ENCODE results near the gene CD9. TPM values are rescaled to one million over a fixed set of nuclear protein-coding genes. Genes with fewer than 3 reads are reported as not detected.
"Not testable (repeated sequence)": the region's sequence is repeated elsewhere in the genome, so short reads cannot be mapped to it uniquely, and the experiment has no call there.

Gene CD9
- total RNA-seq, 1 donor from 2014 or later: 947 TPM

GRCh38 chr12:6198556-6198955 lies 1.6 kb upstream of the CD9 start:
- DNase-seq (ENCODE audit: low read depth in 2 of 2): no peak

DNA sequence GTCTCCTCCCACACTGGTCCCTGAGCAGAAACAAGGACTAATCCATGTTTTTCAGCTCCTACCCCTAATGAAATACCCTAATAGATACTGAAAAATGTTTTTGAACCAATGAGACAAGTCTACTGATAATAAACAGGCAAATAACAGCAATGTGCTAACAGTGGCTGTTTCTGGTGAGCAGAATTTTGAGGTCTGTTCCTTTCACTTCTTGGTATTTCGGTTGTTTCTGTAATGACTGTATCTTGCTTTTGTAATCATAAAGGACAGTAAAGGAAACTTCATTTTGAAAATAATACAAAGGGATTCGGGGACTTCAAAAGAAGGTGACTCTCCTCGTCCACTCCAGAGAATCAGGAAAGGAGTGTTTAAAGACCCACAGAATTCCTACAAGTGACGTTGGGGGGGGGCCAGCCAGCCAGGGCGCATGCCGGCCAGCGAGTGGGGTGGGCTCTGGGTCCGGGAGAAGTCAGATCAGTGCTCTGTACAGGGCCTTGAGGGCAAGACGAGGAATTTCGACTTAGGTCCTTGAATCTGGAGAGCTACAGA lies 1.1 kb upstream of the CD9 start:
- DNase-seq (ENCODE audit: low read depth in 2 of 2): no peak

DNA sequence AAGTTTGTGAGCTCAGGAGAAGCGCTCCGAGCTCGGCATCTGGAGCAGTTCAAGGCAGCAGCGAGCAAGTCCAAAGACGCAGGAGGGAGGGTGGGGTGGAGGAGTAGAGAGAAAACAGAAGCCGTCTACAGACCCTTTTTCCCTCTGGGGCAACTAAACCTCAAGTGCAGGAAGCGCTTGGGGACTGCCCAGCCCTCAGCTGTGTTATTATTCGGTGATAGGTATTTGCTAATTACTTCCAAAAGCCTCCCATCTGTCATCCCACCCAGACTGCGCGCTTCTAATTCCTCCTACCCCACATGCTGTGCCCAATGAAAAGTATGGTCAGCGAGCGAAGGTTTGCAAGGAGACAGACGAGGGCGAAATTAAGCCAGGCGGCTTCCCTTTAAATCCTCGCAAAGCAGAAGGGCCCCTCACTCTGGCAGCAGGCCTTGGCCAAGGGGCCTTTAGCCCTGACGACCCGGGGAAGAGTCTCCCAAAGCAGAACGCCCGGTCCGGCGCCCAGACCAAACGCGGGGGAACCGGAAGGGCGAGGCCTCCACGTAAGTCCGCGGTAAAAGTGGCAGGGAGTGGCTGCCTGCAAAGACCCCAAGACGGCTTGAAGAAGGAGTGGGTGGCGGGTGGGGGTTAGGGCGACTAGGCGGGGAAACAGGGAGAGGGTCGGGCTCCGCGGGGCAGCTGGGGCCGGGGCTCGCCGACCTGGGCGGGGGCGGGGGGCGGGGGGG lies 507 bp upstream of the CD9 start:
- peak in 1 of 2 donors; percentile 48 for DNase-seq (ENCODE audit: low read depth in 2 of 2)

- DNase-seq (ENCODE audit: low read depth in 2 of 2): peak in 1 of 2 donors; percentile 57
These were observed 1.0 kb downstream of the CD9 start for GRCh38 chr12:6201213-6201608.

- DNase-seq (ENCODE audit: low read depth in 2 of 2): peak in 1 of 2 donors; percentile 45
These were observed 1.6 kb downstream of the CD9 start for GRCh38 chr12:6201826-6202225.

DNA sequence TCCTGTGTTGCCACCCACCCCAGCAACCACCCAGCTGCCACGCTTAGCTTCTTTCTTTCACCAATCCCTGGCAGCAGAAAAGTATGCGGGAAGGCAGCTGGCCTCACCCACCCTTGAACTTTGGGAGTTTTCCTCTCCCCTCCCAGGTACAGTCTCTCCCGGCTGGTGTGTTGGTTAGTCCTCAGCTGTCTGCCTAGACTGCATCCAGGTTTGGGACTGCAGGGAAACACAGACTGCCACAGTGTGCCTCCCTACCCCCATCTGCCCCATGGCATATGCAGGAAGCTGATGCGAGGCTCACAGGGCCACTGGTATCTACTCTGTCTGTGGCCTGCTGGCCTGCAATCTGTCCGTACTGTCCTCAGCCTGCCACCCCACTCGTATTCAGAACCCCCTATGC lies 2.1 kb downstream of the CD9 start:
- DNase-seq (ENCODE audit: low read depth in 2 of 2): peak in 1 of 2 donors; percentile 30

- DNase-seq (ENCODE audit: low read depth in 2 of 2): peak in 1 of 2 donors; percentile 25
These were observed 2.6 kb downstream of the CD9 start for GRCh38 chr12:6202846-6203245.

GRCh38 chr12:6203601-6204000 lies 3.4 kb downstream of the CD9 start:
- DNase-seq (ENCODE audit: low read depth in 2 of 2): no peak

GRCh38 chr12:6204533-6205143 lies 4.4 kb downstream of the CD9 start:
- DNase-seq (ENCODE audit: low read depth in 2 of 2): peak in 1 of 2 donors; percentile 56

GRCh38 chr12:6205144-6205539 lies 4.9 kb downstream of the CD9 start:
- DNase-seq (ENCODE audit: low read depth in 2 of 2): peak in 1 of 2 donors; percentile 61

DNA sequence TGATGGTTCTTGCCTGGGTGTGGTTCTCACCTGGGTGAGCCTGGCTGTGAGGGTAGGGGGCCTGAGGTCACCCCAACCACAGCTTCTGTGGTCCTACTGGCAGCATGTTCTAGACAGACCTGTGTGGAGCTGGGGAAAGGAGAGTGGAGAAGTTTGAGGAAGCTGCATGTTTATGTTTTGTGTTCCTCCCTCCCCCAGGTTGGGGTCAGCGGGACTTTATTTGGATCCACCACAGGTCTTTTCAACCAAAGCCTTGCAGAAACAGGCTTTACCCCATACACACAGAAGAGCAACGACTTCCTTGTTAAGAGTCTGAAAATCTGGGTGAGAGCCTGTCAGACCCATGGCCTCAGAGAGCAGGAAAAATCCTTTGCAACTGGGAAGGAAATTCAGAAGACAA lies 5.6 kb downstream of the CD9 start:
- DNase-seq (ENCODE audit: low read depth in 2 of 2): no peak

GRCh38 chr12:6206327-6206726 lies 6.1 kb downstream of the CD9 start:
- peak in 1 of 2 donors; percentile 73 for DNase-seq (ENCODE audit: low read depth in 2 of 2)

- DNase-seq (ENCODE audit: low read depth in 2 of 2): no peak
These were observed 7.2 kb downstream of the CD9 start for GRCh38 chr12:6207259-6207925.

GRCh38 chr12:6208130-6208529 lies 7.9 kb downstream of the CD9 start:
- DNase-seq (ENCODE audit: low read depth in 2 of 2): no peak

GRCh38 chr12:6209428-6209827 lies 9.2 kb downstream of the CD9 start:
- not testable (repeated sequence) for DNase-seq (ENCODE audit: low read depth in 2 of 2)

DNA sequence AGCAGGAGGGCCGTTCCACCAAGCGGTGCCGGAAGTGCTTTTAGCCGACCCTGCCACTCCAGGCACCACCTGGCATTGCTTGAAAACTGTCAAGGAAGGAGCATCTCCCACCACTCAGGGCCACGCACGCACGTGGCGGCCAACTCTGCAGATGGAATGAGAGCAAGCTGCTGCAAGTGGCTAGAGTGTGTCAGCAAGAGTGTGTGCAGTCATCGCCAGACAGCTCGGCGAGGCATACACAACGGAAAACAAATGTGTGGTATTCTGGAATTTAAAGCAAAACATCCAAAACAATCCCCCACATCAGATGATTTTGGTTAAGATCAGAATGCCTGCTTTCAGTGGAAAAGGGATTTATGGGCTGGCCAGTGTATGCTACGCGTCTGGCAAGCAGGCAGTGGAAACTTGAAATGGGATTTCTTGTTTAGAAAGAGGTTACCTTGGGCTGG lies 11.2 kb downstream of the CD9 start:
- no peak for DNase-seq (ENCODE audit: low read depth in 2 of 2)

DNA sequence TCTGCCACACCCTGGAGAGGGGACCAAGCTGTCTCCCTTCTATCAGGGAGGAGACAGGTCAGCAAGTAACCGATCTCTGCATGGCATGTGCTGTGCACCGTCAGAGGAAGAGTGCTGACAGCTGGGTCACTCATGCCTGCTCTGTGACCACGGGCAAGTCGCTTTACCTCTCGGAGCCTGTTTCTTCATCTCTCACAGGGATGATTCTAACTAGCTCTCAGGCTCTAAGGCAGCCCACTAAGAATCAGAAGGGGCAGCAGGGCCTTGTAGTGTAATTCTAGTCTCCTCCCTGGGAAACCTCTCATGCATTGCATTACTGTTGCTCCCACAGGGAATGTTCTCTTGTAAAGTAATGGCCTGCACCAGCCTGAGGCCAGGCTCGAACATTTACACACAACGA lies 11.9 kb downstream of the CD9 start:
- no peak for DNase-seq (ENCODE audit: low read depth in 2 of 2)

DNA sequence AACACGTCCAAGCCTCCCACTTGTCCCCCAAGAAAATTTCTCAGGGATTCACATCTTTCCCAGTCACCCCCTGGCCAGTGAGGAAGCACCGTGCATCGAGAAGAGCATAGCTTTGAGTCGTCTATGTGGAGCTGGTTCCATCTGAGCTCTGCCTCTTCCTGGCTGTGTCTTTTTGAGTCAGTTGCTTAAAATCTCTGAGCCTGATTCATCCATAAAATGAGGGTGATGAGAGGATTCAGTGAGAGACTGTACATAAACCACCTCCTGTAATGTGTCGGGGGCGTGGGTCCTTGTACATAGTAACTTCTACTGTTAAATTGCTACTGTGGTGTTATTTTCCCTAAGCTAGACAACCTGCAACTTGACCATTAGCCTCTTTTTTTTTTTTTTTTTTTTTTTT lies 13.8 kb downstream of the CD9 start:
- DNase-seq (ENCODE audit: low read depth in 2 of 2): no peak

DNA sequence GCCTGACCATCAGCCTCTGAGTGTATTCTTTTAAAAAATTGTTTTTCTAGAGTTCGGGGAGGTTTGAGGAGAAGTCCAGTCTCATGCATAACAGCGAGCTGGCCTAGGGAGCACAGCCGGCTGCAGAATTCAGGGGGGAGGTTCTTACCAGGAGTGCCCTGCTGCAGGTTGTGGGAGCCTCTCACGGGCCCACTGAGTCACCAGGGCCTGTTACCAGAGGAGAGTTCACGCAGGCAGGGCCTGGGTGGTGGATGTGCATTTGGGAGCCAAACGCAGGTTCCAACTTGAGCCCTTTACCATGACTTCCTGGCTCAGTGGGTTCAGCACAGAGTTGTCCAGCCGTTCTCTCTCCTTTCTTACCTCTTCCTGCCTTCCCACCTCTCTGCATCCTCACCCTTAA lies 14.4 kb downstream of the CD9 start:
- DNase-seq (ENCODE audit: low read depth in 2 of 2): no peak

GRCh38 chr12:6215120-6215807 lies 15.1 kb downstream of the CD9 start:
- DNase-seq (ENCODE audit: low read depth in 2 of 2): no peak

DNA sequence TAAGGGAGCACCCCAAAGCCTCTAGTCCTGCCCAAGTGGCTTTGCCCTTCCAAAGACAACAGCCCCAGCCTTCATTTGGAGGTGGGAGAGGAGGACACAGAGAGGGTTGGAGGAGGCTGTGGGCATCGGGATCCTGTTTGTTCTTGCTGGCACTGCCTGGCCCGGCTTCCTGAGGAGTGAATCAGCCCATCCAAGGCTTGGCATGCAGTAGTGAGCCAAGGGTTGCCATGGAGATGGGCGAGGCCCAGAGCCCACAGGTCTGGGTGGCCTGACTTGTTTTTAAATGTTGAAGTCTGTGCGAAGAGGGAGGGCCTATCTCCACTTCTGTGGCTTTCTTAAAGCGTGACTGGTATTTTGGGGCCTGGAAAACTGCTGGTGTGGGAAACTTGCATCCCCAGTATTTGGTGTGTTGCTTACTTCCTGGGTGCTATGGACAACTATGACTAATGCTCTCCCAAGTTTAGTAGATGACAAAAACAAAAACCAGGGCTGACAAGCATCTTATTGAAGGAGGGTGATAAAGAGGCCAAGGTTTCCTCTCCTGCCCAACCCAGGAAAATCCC lies 15.8 kb downstream of the CD9 start:
- peak in 1 of 2 donors; percentile 87 for DNase-seq (ENCODE audit: low read depth in 2 of 2)
